NCI-H1417 (cell line): ENCODE data around the gene CHRNA3.

Experiments
- DNase-seq, 3 experiments: peaks; one replicate each; lab custom pipeline; 2025; lab: John Stamatoyannopoulos, UW

The CHRNA3 gene

GRCh38 chr15:78636378-78636859 is 15.6 kb upstream of the CHRNA3 start:
- DNase-seq: no peak

- DNase-seq: no peak
Measured at GRCh38 chr15:78635346-78635745, 14.6 kb upstream of the CHRNA3 start.

- DNase-seq: no peak
Measured at GRCh38 chr15:78634210-78635145, 13.7 kb upstream of the CHRNA3 start.

- DNase-seq: no peak
Measured at GRCh38 chr15:78633348-78633747, 12.6 kb upstream of the CHRNA3 start.

GRCh38 chr15:78630886-78631633 is 10.3 kb upstream of the CHRNA3 start:
- DNase-seq: no peak

GRCh38 chr15:78629716-78630065 is 8.9 kb upstream of the CHRNA3 start:
- DNase-seq: no peak

- no peak for DNase-seq
Measured at GRCh38 chr15:78629031-78629715, 8.4 kb upstream of the CHRNA3 start.

GRCh38 chr15:78628227-78628626 is 7.4 kb upstream of the CHRNA3 start:
- DNase-seq: no peak

GRCh38 chr15:78627348-78627747 is 6.6 kb upstream of the CHRNA3 start:
- DNase-seq: no peak

GRCh38 chr15:78626381-78626995 is 5.7 kb upstream of the CHRNA3 start:
- peak in 2 of 3 experiments; percentile 71 to 91 for DNase-seq

- peak; percentile 10 to 96 (median 90) for DNase-seq
Measured at GRCh38 chr15:78625606-78626280, 4.9 kb upstream of the CHRNA3 start.

GRCh38 chr15:78624651-78625590 is 4.1 kb upstream of the CHRNA3 start:
- DNase-seq: no peak

- DNase-seq: no peak
Measured at GRCh38 chr15:78623786-78624497, 3.1 kb upstream of the CHRNA3 start.

- no peak for DNase-seq
Measured at GRCh38 chr15:78621810-78622402, 1.1 kb upstream of the CHRNA3 start.

GRCh38 chr15:78620021-78620526 is 722 bp downstream of the CHRNA3 start:
- peak in 1 of 3 experiments; percentile 66 for DNase-seq

- no peak for DNase-seq
Measured at GRCh38 chr15:78619022-78619950, 1.5 kb downstream of the CHRNA3 start.

GRCh38 chr15:78618490-78618934 is 2.3 kb downstream of the CHRNA3 start:
- DNase-seq: peak; percentile 75 to 95 (median 83)

- no peak for DNase-seq
Measured at GRCh38 chr15:78618064-78618463, 2.7 kb downstream of the CHRNA3 start.
